T-helper 1 cell treated with Interleukin-12 subunit alpha and Interleukin-12 subunit beta and Interleukin-4 antibody, amounts not matched to agents 30 μg/mL and 1 μg/mL, for 36 hours (primary cell): ENCODE data around the gene GNAL.

Source experiments
- H3K27ac Mint-ChIP-seq: one replicate; pipeline ENCODE4 v1.8.0; 2021; ENCODE audit warnings: mild to moderate bottlenecking, mixed read lengths
- H3K27me3 Mint-ChIP-seq: one replicate; pipeline ENCODE4 v1.8.0; 2021; ENCODE audit warnings: low read depth, mixed read lengths
- H3K36me3 Mint-ChIP-seq: one replicate; pipeline ENCODE4 v1.8.0; 2021; ENCODE audit warnings: low read depth, mixed read lengths
- H3K4me1 Mint-ChIP-seq: one replicate; pipeline ENCODE4 v1.8.0; 2021; ENCODE audit warnings: low read depth, mixed read lengths
- H3K4me3 Mint-ChIP-seq: one replicate; pipeline ENCODE4 v1.8.0; 2021; ENCODE audit warnings: mild to moderate bottlenecking, moderate library complexity, mixed read lengths
- H3K9me3 Mint-ChIP-seq: one replicate; pipeline ENCODE4 v1.8.0; 2021; ENCODE audit warnings: mixed read lengths

Gene GNAL

GRCh38 chr18:11726556-11726955 lies 37.5 kb downstream of the GNAL start:
- H3K36me3 Mint-ChIP-seq = no peaks in the 10 kb centered on the region
- H3K4me3 Mint-ChIP-seq = no peak overlapping the region
- H3K27me3 Mint-ChIP-seq = peaks cover 9% of the 10 kb centered on the region
- H3K27ac Mint-ChIP-seq = no peak overlapping the region
- no peaks in the 10 kb centered on the region for H3K9me3 Mint-ChIP-seq
- H3K4me1 Mint-ChIP-seq = no peaks in the 10 kb centered on the region

- Mint-ChIP-seq H3K27me3 (peaks cover 15% of the 10 kb centered on the region), H3K4me3 (no peak overlapping the region), H3K36me3 (no peaks in the 10 kb centered on the region), H3K27ac (no peak overlapping the region), H3K4me1 (no peaks in the 10 kb centered on the region), H3K9me3 (no peaks in the 10 kb centered on the region)
These were observed 39.2 kb downstream of the GNAL start for GRCh38 chr18:11728249-11728648.

- Mint-ChIP-seq H3K9me3 (no peaks in the 10 kb centered on the region), H3K4me3 (no peak overlapping the region), H3K4me1 (no peaks in the 10 kb centered on the region), H3K27ac (no peak overlapping the region), H3K36me3 (no peaks in the 10 kb centered on the region), H3K27me3 (peaks cover 19% of the 10 kb centered on the region)
These were observed 40.5 kb downstream of the GNAL start for GRCh38 chr18:11729556-11729955.

- Mint-ChIP-seq H3K4me3 (no peak overlapping the region), H3K36me3 (no peaks in the 10 kb centered on the region), H3K9me3 (no peaks in the 10 kb centered on the region), H3K4me1 (no peaks in the 10 kb centered on the region), H3K27me3 (peaks cover 31% of the 10 kb centered on the region), H3K27ac (no peak overlapping the region)
These were observed 44.0 kb downstream of the GNAL start for GRCh38 chr18:11733031-11733430.

GRCh38 chr18:11736656-11737055 lies 47.6 kb downstream of the GNAL start:
- H3K4me1 Mint-ChIP-seq = no peaks in the 10 kb centered on the region
- peaks cover 26% of the 10 kb centered on the region for H3K27me3 Mint-ChIP-seq
- H3K36me3 Mint-ChIP-seq = no peaks in the 10 kb centered on the region
- H3K27ac Mint-ChIP-seq = no peak overlapping the region
- H3K9me3 Mint-ChIP-seq = no peaks in the 10 kb centered on the region
- no peak overlapping the region for H3K4me3 Mint-ChIP-seq

- H3K4me3 Mint-ChIP-seq = no peak overlapping the region
- peaks cover 28% of the 10 kb centered on the region for H3K27me3 Mint-ChIP-seq
- no peaks in the 10 kb centered on the region for H3K4me1 Mint-ChIP-seq
- no peaks in the 10 kb centered on the region for H3K9me3 Mint-ChIP-seq
- no peak overlapping the region for H3K27ac Mint-ChIP-seq
- H3K36me3 Mint-ChIP-seq = no peaks in the 10 kb centered on the region
These were observed 50.8 kb downstream of the GNAL start for GRCh38 chr18:11739893-11740292.

- no peak overlapping the region for H3K4me3 Mint-ChIP-seq
- peaks cover 28% of the 10 kb centered on the region for H3K27me3 Mint-ChIP-seq
- no peak overlapping the region for H3K27ac Mint-ChIP-seq
- H3K36me3 Mint-ChIP-seq = no peaks in the 10 kb centered on the region
- H3K4me1 Mint-ChIP-seq = no peaks in the 10 kb centered on the region
- no peaks in the 10 kb centered on the region for H3K9me3 Mint-ChIP-seq
These were observed 51.4 kb downstream of the GNAL start for GRCh38 chr18:11740461-11740860.

GRCh38 chr18:11741505-11742145 lies 52.6 kb downstream of the GNAL start:
- no peaks in the 10 kb centered on the region for H3K4me1 Mint-ChIP-seq
- H3K36me3 Mint-ChIP-seq = no peaks in the 10 kb centered on the region
- H3K27me3 Mint-ChIP-seq = peaks cover 34% of the 10 kb centered on the region
- no peak overlapping the region for H3K4me3 Mint-ChIP-seq
- no peaks in the 10 kb centered on the region for H3K9me3 Mint-ChIP-seq
- H3K27ac Mint-ChIP-seq = no peak overlapping the region

- H3K27me3 Mint-ChIP-seq = peaks cover 55% of the 10 kb centered on the region
- no peaks in the 10 kb centered on the region for H3K4me1 Mint-ChIP-seq
- H3K9me3 Mint-ChIP-seq = no peaks in the 10 kb centered on the region
- no peak overlapping the region for H3K27ac Mint-ChIP-seq
- no peak overlapping the region for H3K4me3 Mint-ChIP-seq
- H3K36me3 Mint-ChIP-seq = no peaks in the 10 kb centered on the region
These were observed 56.5 kb downstream of the GNAL start for GRCh38 chr18:11745521-11745920.

GRCh38 chr18:11747286-11747685 lies 58.2 kb downstream of the GNAL start:
- H3K4me1 Mint-ChIP-seq = peaks cover 3% of the 10 kb centered on the region
- peaks cover 3% of the 10 kb centered on the region for H3K36me3 Mint-ChIP-seq
- peaks cover 59% of the 10 kb centered on the region for H3K27me3 Mint-ChIP-seq
- H3K9me3 Mint-ChIP-seq = no peaks in the 10 kb centered on the region
- H3K4me3 Mint-ChIP-seq = no peak overlapping the region
- H3K27ac Mint-ChIP-seq = no peak overlapping the region

GRCh38 chr18:11747731-11748130 lies 58.7 kb downstream of the GNAL start:
- H3K27me3 Mint-ChIP-seq = peaks cover 59% of the 10 kb centered on the region
- H3K9me3 Mint-ChIP-seq = no peaks in the 10 kb centered on the region

GRCh38 chr18:11749305-11749704 lies 60.2 kb downstream of the GNAL start:
- peaks cover 6% of the 10 kb centered on the region for H3K4me1 Mint-ChIP-seq
- H3K27ac Mint-ChIP-seq = no peak overlapping the region
- H3K4me3 Mint-ChIP-seq = no peak overlapping the region
- H3K36me3 Mint-ChIP-seq = peaks cover 3% of the 10 kb centered on the region
- H3K9me3 Mint-ChIP-seq = no peaks in the 10 kb centered on the region
- H3K27me3 Mint-ChIP-seq = peaks cover 63% of the 10 kb centered on the region

More at GRCh38 chr18:11747731-11748130, 58.7 kb downstream of the GNAL start:
- Mint-ChIP-seq H3K27ac (no peak overlapping the region), H3K36me3 (peaks cover 3% of the 10 kb centered on the region), H3K4me3 (no peak overlapping the region), H3K4me1 (peaks cover 4% of the 10 kb centered on the region)

GRCh38 chr18:11750171-11750570 lies 61.1 kb downstream of the GNAL start:
- Mint-ChIP-seq H3K4me1 (peaks cover 10% of the 10 kb centered on the region), H3K4me3 (no peak overlapping the region), H3K27me3 (peaks cover 69% of the 10 kb centered on the region), H3K27ac (no peak overlapping the region), H3K9me3 (no peaks in the 10 kb centered on the region), H3K36me3 (peaks cover 3% of the 10 kb centered on the region)

GRCh38 chr18:11750581-11751310 lies 61.7 kb downstream of the GNAL start:
- Mint-ChIP-seq H3K36me3 (peaks cover 3% of the 10 kb centered on the region), H3K4me3 (peak overlapping the region; percentile 42), H3K27me3 (peaks cover 71% of the 10 kb centered on the region), H3K27ac (no peak overlapping the region), H3K4me1 (peaks cover 10% of the 10 kb centered on the region), H3K9me3 (no peaks in the 10 kb centered on the region)

- Mint-ChIP-seq H3K36me3 (peaks cover 3% of the 10 kb centered on the region), H3K27me3 (peaks cover 67% of the 10 kb centered on the region), H3K4me3 (peak overlapping the region; percentile 37), H3K27ac (no peak overlapping the region), H3K4me1 (peaks cover 10% of the 10 kb centered on the region), H3K9me3 (no peaks in the 10 kb centered on the region)
These were observed 62.5 kb downstream of the GNAL start for GRCh38 chr18:11751341-11752115.
